Activated CD8-positive, alpha-beta memory T cell treated with anti-CD3 and anti-CD28 coated beads for 4 hours (primary cell): ENCODE data around the gene PITPNM3.
"Not testable (repeated sequence)": the region's sequence is repeated elsewhere in the genome, so short reads cannot be mapped to it uniquely, and the experiment has no call there.

Experiments
- DNase-seq, 2 donors: peaks; one replicate each; pipeline ENCODE4 v3.0.0-alpha.2; 2020; ENCODE audit warnings: low read depth in 2 of 2

Gene PITPNM3

DNA sequence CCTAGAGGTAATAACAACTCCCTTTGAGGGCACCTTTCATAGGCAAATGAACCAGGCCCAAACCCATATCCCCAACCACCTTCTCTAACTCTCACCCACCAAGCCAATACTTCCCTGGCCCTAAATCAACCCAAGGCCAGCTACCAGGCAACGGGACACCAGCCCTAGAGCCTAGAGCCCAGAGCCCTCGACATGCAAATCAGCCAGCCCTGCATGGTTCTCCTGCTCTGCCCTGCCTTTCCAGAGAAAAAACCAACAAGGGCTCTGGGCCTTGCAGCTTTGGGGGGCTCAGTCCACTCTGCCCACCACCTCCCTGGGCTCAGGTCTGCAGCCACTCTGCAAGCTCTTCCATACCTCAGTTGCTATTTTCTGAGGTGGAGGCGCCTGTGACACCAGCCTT, 55.0 kb downstream of the PITPNM3 start:
- DNase-seq: no peak

DNA sequence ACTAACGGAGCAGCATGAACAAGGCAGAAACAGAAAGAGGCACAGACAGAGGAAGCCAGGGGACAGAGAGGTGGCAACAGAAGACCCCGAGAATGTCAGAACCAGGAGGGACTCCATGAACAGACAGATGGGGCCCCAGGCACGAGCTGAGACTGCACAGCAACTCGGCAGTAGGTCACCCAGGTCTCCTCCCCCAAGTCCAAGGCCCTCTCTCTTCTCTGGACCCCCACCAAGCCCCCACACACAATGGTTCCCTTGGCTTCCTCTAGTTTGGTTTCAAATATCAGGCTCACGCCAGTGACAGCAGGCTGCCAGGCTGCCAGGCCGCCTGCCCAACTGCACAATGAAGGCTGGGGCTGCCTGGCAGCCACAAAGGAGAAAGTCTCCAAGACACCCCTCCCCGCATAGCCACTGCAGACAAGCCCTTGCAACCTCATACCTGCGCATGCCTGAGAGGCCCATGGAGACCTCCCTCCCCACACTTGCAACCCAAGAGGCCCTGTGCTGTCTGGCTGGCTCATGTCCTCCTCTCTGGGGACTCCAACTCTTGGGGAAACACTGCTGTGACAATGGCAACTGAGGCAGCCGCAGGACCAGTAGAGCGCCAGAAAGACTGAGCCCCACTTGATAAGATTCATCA, 57.3 kb downstream of the PITPNM3 start:
- no peak for DNase-seq

GRCh38 chr17:6498356-6498755, 58.0 kb downstream of the PITPNM3 start:
- DNase-seq: no peak

DNA sequence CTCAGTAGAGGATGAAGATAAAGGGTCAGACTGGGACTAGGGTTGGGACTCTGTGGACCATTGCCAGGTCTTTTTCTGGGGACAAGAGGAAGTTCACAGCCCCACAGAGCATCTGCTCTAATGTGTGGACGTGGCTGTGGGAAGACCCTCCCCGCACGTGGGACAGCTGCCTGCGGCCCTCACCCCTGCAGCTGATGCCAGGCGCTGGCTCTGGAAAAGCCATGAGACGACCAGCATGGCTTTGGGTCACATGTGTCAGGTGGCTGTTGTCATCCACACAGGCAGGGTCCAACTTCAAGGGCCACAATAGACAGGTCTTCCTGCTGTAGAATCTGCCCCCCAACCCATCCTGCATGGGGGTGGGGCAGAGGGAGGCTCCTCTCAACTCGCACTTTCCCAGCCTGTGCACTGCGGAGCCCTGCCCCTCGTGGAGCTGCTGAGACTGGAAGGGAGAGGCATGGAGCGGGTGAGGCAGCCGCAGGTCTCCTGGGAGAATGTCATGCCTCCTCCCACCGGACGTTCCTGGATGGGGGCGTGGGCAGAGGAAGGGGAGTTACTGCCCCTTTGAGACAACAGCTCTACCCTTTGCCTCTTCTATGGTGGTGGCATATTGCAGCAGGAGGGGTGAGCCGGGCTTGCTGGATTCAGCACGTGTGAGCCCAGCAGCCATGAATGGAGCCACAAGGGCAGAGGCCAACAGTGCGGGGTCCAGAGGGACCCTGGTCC, 58.7 kb downstream of the PITPNM3 start:
- DNase-seq: no peak

DNA sequence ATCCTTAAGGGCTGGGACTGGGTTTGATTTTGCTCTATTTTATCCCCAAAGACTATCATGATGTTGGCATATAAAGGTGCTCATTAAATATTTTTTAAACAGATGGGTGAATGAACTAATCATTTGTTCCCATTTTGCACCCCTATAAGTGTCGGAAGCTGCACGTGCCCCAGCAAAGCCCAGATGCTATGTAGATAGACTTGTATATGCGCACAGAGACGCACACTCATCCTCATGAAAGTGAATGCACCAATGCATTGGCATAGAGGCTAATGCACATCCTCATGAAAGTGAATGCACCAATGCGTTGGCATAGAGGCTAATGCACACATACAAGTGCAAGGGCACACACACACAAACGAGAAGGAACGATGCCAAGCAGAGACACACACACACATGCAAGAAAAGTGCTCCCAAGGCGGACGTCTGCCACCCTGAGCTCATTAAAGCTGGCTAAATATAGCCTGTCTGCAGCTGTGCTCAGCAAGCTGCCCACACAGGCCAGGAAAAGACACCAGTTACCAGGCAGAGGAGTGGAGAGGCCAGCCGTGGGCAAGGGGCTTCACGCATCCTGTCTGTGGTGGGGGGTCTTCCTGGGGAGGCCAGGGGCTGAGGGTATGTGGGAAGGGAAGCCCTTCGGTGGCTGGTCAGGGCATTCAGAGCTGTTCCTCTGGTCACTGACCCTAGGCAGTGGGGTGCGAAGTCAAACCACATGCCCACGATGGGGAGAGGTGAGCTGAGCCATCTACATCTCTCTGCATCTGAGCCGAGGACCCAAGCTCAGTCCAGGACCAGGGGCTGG, 59.5 kb downstream of the PITPNM3 start:
- no peak for DNase-seq

- DNase-seq: no peak
These were observed 60.3 kb downstream of the PITPNM3 start for GRCh38 chr17:6496116-6496481.

GRCh38 chr17:6495450-6496115, 60.8 kb downstream of the PITPNM3 start:
- DNase-seq: no peak

- no peak for DNase-seq
These were observed 62.0 kb downstream of the PITPNM3 start for GRCh38 chr17:6494239-6494941.

DNA sequence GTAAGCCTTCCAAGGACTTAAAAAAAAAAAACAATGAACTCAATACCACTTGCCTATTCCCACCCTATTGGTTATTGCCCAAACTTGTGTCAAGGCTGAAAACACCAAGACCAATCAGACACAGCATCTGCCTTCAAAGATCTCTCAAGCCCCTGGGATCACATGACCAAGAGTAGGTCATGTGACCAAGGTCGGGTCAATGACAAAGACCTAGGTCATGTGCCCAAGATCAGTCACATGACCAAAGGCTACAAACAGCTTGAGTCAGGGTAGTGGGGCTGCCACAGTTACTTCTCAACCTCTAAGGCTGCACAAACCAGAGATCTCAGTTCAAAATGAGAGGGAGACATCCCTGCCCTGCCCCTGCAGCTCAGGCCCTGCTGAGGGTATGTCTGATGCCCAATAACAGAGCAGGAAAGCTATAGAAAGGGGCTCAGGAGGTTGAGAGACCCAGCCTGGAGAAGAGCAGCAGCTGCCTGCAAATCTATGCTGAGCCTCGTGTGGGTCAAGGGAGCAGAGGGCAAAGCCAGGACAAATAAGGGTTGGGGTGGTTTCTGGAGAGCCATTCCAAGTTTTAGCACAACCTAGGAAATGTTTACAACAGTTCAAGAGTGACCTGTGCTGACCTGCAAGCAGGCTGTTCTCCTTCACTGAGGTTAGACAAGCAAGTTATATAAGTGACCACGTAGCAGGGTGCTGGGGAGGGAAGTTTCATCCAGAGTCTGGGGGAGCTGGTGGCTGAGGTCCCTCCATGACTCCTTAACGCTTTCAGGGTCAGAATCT, 63.3 kb downstream of the PITPNM3 start:
- no peak for DNase-seq

DNA sequence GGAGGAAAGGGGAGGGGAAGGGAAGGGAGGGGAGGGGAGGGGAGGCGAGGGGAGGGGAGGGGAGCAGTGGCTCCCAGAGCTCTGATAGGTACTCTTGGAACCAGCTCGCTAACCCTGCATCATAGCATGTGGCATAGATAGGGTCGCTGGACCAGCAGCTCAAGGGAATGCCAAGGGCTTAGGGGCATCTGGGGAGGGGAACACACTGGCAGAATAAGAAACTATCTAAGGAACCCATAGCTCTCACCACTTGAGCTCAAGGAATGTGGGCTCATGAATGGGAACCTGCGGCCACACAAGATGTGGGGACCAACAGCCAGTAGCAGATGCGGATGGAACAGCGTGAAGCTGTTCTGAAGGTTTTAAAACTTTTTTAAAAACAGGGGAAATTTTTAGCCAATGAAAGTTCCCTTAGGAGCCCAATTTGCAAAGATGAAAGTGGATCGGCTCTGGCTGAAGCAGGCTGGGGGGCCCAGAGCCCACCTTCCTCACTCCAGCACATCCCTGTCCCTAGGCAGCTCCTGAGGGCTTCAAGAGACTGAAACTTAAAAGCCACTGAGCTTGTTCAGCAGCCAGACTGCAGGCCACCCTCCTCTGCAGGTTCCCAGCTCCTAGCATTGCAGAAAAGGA, 65.2 kb downstream of the PITPNM3 start:
- DNase-seq: no peak

GRCh38 chr17:6489016-6489550, 67.3 kb downstream of the PITPNM3 start:
- DNase-seq: no peak

DNA sequence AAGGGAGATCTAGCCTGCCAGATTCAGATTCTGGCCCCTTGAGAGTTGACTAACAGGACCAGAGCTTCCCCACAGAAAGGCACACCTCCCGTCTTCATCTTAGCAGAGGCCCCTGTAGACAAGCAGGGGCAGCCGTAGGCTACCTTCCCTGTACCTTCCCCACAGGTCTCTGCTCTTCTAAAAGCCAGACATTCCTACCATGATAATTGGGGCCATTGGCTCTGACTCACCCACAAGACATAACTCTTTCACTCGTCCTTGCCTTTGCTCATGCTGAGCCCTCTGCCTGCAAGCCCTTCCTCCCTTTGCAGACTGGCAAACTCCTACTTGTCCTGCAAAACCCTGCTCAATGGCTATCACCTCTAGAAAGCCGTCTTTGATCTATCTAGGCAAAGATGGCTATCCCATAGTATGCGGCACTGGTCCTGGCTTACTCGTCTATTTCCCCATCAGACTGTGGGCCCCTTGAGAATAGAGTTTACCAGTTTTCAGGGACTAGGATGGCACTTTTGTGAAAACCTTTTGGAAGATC, 68.3 kb downstream of the PITPNM3 start:
- DNase-seq: no peak

DNA sequence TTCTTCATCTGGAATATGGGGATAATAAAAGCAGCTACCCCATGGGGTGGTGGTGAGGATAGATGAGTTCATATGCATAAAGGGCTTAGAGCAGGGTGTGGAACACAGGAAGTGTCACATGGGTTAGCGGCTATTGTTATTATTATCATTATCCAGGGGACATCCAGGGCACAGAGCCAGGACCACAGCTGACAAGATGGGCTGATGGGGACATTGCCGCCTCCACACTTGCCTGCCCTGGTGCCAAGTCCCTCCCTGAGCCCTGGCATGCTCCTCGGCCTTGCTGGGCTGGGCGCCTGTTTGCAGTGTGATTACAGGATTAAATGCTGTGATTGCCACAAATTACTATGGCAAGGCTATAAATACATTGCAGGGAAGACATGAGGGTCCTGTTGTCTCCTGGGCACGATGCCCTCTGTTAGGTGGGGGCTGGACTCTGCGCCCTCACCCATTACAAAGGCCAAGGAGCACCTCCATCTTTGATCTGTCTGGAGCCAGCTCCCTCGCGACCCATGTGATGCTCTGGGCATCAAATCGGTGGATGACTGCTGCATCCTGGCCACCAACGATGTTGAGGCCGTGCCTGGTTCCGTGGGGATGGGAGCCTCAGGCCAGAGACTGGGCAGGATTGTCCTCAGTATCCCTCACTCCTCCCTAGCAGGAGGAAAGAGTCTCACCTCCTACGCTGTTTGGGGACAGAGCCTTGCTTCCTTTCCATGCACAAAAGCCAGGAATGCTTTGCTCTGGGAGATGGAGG, 68.9 kb downstream of the PITPNM3 start:
- DNase-seq: no peak

GRCh38 chr17:6485646-6486412, 70.5 kb downstream of the PITPNM3 start:
- DNase-seq: no peak

- DNase-seq: no peak
These were observed 72.8 kb downstream of the PITPNM3 start for GRCh38 chr17:6483507-6483906.

- DNase-seq: not testable (repeated sequence)
These were observed 73.6 kb downstream of the PITPNM3 start for GRCh38 chr17:6482796-6483195.

DNA sequence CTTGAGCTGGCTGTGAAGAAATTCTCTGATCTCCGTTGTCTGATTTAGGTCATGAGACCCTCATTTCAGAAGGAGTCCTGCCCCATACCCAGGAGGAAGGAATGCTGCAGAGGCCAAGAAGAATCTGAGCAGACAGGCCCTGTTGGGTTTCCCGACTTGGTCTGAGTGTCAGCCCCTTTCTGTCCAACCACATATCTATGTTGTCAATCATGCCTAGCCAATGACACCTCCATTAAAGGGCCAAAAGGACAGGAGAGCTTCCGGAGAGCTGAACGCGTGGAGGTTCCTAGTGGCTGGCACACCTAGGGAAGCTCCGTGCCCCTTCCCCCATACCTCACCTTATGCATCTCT, 74.3 kb downstream of the PITPNM3 start:
- DNase-seq: no peak

- DNase-seq: no peak
These were observed 76.1 kb downstream of the PITPNM3 start for GRCh38 chr17:6480303-6480675.
